ENCODE data around the gene SSR3.

- TF ChIP-seq, protein P1, sequence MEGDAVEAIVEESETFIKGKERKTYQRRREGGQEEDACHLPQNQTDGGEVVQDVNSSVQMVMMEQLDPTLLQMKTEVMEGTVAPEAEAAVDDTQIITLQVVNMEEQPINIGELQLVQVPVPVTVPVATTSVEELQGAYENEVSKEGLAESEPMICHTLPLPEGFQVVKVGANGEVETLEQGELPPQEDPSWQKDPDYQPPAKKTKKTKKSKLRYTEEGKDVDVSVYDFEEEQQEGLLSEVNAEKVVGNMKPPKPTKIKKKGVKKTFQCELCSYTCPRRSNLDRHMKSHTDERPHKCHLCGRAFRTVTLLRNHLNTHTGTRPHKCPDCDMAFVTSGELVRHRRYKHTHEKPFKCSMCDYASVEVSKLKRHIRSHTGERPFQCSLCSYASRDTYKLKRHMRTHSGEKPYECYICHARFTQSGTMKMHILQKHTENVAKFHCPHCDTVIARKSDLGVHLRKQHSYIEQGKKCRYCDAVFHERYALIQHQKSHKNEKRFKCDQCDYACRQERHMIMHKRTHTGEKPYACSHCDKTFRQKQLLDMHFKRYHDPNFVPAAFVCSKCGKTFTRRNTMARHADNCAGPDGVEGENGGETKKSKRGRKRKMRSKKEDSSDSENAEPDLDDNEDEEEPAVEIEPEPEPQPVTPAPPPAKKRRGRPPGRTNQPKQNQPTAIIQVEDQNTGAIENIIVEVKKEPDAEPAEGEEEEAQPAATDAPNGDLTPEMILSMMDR (conservative IDR thresholded peaks at IDR 0.05; ENCODE audit: low read depth, low read length) = no peak
- no peak for TF ChIP-seq EZH2 (IDR thresholded peaks at IDR 0.05; ENCODE audit: low read length, unreplicated experiment)
- no peak for TF ChIP-seq EZH2phosphoT487 (IDR thresholded peaks at IDR 0.05; ENCODE audit: borderline replicate concordance, low read length)
Observed at GRCh38 chr3:156532730-156533129, 22.2 kb downstream of the SSR3 start.
